Mesothelial cell of epicardium (in vitro differentiated cells): ENCODE results near the gene TTC6. TPM values are rescaled to one million over a fixed set of nuclear protein-coding genes. Genes with fewer than 3 reads are reported as not detected.

Source experiments
- DNase-seq, 2 experiments: peaks; one replicate each; pipeline ENCODE4 v3.0.0; 2021; ENCODE audit warnings: low spot score in 2 of 2; ENCODE audit not compliant: unreplicated experiment in 2 of 2
- H3K27ac Mint-ChIP-seq: 2 replicates; pipeline ENCODE4 v1.8.0; 2021; ENCODE audit warnings: mixed read lengths
- H3K27me3 Mint-ChIP-seq: 2 replicates; pipeline ENCODE4 v1.8.0; 2021; ENCODE audit warnings: low read depth, mixed read lengths
- H3K36me3 Mint-ChIP-seq: 2 replicates; pipeline ENCODE4 v1.8.0; 2021; ENCODE audit warnings: mixed read lengths
- H3K4me1 Mint-ChIP-seq: 2 replicates; pipeline ENCODE4 v1.8.0; 2021; ENCODE audit warnings: mixed read lengths
- H3K4me3 Mint-ChIP-seq: 2 replicates; pipeline ENCODE4 v1.8.0; 2021; ENCODE audit warnings: mild to moderate bottlenecking, moderate library complexity, mixed read lengths
- H3K9me3 Mint-ChIP-seq: 2 replicates; pipeline ENCODE4 v1.8.0; 2021; ENCODE audit warnings: mixed read lengths
- total RNA-seq: library from RNA; stranded (reverse); gene quantifications from 3 replicates; pipeline ENCODE4 v1.2.1, GENCODE V29; 2021
- TF ChIP-seq, protein P1 (sequence below): fragments of 200-600 bp; sonication (generic); IDR thresholded peaks from one replicate; pipeline ENCODE4 v1.5.0; 2021; ENCODE audit warnings: antibody characterized with exemption; ENCODE audit not compliant: unreplicated experiment

The TTC6 gene
- total RNA-seq, 1 donor from 2014 or later: 2.7 TPM

DNA sequence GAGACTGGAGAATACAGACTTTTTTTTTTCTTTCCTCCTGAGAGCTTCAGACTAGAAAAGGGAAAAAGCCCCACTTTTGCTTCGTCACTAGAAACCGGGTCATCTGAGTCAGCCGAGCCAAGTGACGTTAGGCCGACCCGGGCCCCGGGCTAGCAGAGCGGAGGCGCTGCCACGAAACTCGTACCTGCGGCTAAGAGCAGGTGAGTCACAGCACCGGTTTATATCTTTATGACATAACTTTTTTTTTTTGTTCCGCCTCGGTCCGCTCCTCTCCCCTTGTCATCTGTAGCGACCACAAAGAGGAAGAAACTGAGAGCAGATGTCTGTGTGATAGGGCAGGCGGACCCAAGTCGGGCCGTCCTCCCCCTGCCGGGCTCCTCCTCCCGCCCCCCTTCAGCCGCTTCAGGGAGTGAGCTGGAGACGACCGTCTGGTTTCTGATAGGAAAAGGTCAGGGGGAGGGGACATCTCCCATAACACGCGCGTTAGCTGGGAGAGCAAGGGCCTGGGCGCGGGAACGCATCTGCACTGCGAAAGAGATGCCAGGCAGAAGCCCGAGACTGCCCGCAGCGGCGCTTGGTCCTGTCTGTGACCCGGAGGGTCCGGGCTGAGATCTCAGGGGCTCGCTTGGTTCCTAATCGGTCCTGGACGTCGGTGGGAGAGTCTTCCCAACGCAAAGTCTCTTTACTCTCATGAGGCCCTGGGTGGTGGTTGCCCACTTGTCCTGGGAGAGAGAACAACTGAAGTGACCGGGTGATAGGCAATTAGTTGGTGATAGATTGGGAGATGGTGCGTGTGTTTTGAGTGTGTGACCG lies 586 bp downstream of the TTC6 start:
- H3K4me3 Mint-ChIP-seq: peak overlapping the region; percentile 74
- H3K36me3 Mint-ChIP-seq: peaks cover 4% of the 10 kb centered on the region
- DNase-seq: peak in 1 of 2 experiments; percentile 54
- H3K4me1 Mint-ChIP-seq: peaks cover 45% of the 10 kb centered on the region
- TF ChIP-seq, protein P1, sequence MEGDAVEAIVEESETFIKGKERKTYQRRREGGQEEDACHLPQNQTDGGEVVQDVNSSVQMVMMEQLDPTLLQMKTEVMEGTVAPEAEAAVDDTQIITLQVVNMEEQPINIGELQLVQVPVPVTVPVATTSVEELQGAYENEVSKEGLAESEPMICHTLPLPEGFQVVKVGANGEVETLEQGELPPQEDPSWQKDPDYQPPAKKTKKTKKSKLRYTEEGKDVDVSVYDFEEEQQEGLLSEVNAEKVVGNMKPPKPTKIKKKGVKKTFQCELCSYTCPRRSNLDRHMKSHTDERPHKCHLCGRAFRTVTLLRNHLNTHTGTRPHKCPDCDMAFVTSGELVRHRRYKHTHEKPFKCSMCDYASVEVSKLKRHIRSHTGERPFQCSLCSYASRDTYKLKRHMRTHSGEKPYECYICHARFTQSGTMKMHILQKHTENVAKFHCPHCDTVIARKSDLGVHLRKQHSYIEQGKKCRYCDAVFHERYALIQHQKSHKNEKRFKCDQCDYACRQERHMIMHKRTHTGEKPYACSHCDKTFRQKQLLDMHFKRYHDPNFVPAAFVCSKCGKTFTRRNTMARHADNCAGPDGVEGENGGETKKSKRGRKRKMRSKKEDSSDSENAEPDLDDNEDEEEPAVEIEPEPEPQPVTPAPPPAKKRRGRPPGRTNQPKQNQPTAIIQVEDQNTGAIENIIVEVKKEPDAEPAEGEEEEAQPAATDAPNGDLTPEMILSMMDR: no peak
- H3K9me3 Mint-ChIP-seq: no peaks in the 10 kb centered on the region
- H3K27ac Mint-ChIP-seq: peak overlapping the region; percentile 91
- peaks cover 89% of the 10 kb centered on the region for H3K27me3 Mint-ChIP-seq

DNA sequence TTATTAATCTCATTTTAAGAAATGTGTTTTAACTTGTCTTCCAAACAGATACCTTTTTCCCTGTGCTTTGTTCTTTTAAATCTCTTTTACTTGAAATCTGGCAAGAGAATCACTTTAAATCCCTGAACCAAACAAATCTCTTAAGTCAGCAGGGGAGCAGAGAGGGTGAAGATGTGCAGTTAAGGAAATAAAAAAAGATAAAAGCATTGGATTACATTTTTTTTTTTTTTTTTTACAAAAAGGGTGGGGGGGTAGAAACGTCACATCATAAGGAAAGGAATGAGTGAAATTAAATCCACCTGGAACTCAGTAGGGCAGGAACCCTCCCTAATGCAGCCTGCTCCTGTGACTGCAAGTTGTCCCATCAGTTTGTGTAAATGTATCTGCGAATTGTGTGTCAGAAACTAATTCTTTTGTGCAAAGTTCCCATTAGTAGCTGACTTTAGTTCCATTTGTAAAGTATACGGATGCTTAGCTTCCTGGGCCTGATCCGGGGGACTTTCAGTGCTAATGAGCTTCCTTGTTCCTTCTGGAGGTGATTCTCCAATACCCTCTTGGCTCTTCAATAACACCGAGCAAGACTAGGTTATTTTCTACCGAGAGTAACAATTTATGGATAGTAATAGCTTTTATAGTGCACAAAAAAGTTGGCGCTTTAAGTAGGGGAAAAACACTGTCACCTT lies 1.5 kb downstream of the TTC6 start:
- TF ChIP-seq, protein P1: no peak
- no peaks in the 10 kb centered on the region for H3K36me3 Mint-ChIP-seq
- H3K4me1 Mint-ChIP-seq: peaks cover 40% of the 10 kb centered on the region
- H3K27ac Mint-ChIP-seq: peak overlapping the region; percentile 91
- H3K9me3 Mint-ChIP-seq: no peaks in the 10 kb centered on the region
- peak overlapping the region; percentile 74 for H3K4me3 Mint-ChIP-seq
- DNase-seq: no peak
- peaks cover 91% of the 10 kb centered on the region for H3K27me3 Mint-ChIP-seq

DNA sequence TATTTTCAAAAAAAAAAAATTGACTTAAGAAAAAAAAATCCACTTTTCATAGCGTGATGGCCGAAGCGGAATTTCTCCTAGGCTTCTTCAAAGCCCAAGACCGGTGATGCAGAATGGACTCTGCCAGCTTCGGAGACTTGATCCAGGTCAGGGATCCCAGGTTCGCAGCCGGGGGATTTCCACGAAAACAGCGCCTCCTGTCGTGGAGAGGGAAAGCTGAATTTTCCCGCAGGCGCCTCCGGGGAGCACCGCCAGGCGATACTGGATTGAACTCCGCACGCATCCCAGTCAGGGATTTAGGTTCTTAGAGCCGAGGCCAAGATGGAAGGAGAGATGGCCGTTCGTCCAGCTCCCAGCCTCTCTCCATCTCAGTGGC lies 2.1 kb downstream of the TTC6 start:
- Mint-ChIP-seq H3K27ac (no peak overlapping the region), H3K36me3 (no peaks in the 10 kb centered on the region), H3K27me3 (peaks cover 91% of the 10 kb centered on the region), H3K9me3 (no peaks in the 10 kb centered on the region), H3K4me3 (peak overlapping the region; percentile 49), H3K4me1 (peaks cover 36% of the 10 kb centered on the region)
- no peak for DNase-seq
- TF ChIP-seq, protein P1: peak; percentile 42

DNA sequence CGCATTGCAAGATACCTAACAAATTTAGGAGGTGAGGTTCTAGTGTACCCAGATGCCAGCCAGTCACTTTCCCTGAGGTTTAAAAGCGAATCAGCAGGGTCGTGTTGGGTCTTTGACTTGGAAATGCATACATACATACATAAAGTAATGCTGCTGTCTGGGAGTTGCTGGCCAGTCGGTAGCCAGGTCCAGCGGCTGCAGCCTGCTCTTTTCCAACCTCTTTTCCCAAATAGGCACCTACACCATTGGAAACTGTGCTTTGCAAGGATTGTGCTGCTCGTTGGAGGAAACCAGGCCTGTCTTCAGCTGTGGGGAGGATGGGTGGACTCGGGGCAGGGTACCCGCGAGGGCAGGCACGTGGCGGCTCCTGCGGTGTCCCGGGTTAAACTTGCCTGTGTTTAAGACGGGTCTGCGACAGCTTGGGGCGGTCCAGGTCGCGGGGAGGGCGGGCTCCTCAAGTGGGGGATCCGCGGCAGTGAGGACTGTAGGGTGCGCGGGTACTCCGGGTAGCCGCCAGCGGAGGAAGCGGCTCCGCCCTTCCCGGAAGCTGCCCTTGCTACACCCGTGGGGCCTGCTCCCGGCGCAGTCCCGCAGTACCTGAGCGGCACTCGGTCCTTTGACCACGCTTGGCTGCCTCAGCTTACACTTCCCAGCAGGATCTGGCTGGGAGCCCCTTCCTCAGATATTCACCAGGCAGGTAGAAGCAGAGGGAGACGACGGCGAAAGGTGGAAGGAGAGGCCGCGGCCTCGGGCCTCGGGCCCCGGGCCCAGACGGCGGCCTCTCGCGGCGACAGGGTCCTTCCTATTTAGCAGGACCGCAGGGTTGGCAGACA lies 2.7 kb downstream of the TTC6 start:
- TF ChIP-seq, protein P1: no peak
- H3K9me3 Mint-ChIP-seq: no peaks in the 10 kb centered on the region
- H3K36me3 Mint-ChIP-seq: no peaks in the 10 kb centered on the region
- peak overlapping the region; percentile 49 for H3K4me3 Mint-ChIP-seq
- DNase-seq: no peak
- H3K27ac Mint-ChIP-seq: no peak overlapping the region
- peaks cover 30% of the 10 kb centered on the region for H3K4me1 Mint-ChIP-seq
- H3K27me3 Mint-ChIP-seq: peaks cover 91% of the 10 kb centered on the region

DNA sequence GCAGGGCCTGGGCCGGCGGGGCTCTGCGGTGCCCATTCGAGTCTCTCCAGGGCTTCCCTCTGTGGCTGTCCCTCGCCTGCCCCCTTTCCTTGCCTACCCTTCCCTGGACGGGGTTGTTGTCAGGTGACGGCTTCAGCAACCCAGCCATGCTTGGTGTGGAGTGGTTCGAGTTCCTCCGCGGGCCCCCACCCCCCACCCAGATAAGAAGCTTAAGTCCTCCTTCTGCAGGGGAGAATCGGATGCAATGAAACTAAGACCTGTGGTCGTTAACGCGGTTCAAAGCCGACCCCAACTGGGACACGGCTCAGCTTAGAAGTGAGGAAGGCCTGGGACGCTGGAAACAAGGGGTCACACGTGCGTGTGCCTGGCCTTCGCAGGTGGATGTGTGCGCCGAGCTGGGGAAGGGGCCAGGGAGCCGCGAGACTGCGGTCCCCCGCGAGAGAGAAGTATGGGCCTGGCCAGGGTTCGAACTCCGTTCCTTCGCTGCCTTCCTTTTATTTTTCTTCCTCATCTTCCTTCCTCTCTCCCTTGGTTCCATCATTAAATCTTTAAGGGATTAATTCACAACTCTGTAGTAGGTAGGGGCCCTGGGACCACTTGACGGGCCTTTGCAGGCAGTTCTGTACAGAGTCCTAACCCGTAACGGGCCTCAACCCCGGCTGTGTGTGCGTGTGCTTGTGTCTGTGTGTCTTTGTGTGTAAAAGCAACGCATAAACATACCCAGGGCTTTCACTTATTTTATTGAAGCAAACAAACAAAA lies 3.5 kb downstream of the TTC6 start:
- no peak for DNase-seq
- H3K4me3 Mint-ChIP-seq: peak overlapping the region; percentile 70
- peaks cover 91% of the 10 kb centered on the region for H3K27me3 Mint-ChIP-seq
- no peaks in the 10 kb centered on the region for H3K9me3 Mint-ChIP-seq
- TF ChIP-seq, protein P1: no peak
- H3K36me3 Mint-ChIP-seq: no peaks in the 10 kb centered on the region
- no peak overlapping the region for H3K27ac Mint-ChIP-seq
- peaks cover 30% of the 10 kb centered on the region for H3K4me1 Mint-ChIP-seq
